ENCODE data around the gene C20orf144. TPM values are rescaled to one million over a fixed set of nuclear protein-coding genes. Genes with fewer than 3 reads are reported as not detected.

The C20orf144 gene
- total and polyA plus RNA-seq, 9 of the 15 experiments (the other 6 are each of a cell fraction or from before 2014, with no cell fraction given), result 0.04 to 0.23 (median 0.11) TPM; not detected in 2

DNA sequence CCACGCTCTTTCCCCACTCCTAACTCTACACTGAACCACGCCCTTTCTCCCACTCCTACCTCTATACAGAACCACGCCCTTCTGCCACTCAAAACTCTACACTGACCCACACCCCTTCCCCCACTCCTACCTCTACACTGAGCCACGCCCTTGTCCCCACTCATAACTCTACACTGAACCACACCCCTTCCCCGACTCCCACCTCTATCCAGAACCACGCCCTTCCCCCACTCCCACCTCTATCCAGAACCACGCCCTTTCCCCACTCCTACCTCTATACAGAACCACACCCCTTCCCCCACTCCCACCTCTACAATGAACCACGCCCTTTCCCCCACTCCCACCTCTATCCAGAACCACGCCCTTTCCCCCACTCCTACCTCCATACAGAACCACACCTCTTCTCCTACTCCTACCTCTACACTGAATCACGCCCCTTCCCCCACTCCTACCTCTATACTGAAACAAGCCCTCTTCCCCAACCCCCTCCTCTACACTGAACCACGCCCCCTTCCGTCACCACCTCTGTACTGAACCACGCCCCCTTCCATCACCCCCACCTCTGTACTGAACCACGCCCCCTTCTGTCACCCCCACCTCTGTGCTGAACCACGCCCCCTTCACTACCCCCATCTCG is 47.9 kb downstream of the C20orf144 start (continued):
- TF ChIP-seq ZNF785 (CRISPR knock-in tag; IDR thresholded peaks at IDR 0.05) (no peak), ZNF507 (tag; conservative IDR thresholded peaks at IDR 0.05) (no peak), DIDO1 (tag; IDR thresholded peaks at IDR 0.05; ENCODE audit: low read depth) (0 out of 2 replicates have a peak, but pooled peaks have one; percentile 16), MAZ (CRISPR knock-in tag; conservative IDR thresholded peaks at IDR 0.05 in 1 of 2, IDR thresholded peaks at IDR 0.05 in 1 of 2) (no peak), HLTF (IDR thresholded peaks at IDR 0.05) (0 out of 2 replicates have a peak, but pooled peaks have one; percentile 38), RBM17 (IDR thresholded peaks at IDR 0.05; ENCODE audit: borderline replicate concordance, low read depth, low read length) (no peak), HDAC2 (IDR thresholded peaks at IDR 0.05) (no peak), ETV1 (tag; conservative IDR thresholded peaks at IDR 0.05; ENCODE audit: low read depth) (no peak), POLR2H (tag; IDR thresholded peaks at IDR 0.05; ENCODE audit: low read depth) (no peak), NFRKB (IDR thresholded peaks at IDR 0.05; ENCODE audit: low read depth) (peak; percentile 41; the same call in 1 of the 2 replicates), PHB (CRISPR knock-in tag; IDR thresholded peaks at IDR 0.05) (no peak), ZNF133 (CRISPR knock-in tag; IDR thresholded peaks at IDR 0.05) (no peak), HNRNPL (IDR thresholded peaks at IDR 0.05; ENCODE audit: low read depth, low read length) (no peak), EP300 (IDR thresholded peaks at IDR 0.05; ENCODE audit: low read length) (no peak)
- TF ChIP-seq, protein P1, sequence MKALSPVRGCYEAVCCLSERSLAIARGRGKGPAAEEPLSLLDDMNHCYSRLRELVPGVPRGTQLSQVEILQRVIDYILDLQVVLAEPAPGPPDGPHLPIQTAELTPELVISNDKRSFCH (CRISPR knock-in tag; IDR thresholded peaks at IDR 0.05), result no peak
- TF ChIP-seq, protein P1 (tag; IDR thresholded peaks at IDR 0.05), result no peak
- TF ChIP-seq, protein P2, sequence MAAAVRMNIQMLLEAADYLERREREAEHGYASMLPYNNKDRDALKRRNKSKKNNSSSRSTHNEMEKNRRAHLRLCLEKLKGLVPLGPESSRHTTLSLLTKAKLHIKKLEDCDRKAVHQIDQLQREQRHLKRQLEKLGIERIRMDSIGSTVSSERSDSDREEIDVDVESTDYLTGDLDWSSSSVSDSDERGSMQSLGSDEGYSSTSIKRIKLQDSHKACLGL (CRISPR knock-in tag; IDR thresholded peaks at IDR 0.05; ENCODE audit: borderline replicate concordance, poor library complexity, severe bottlenecking), result no peak
- TF ChIP-seq, protein P3, sequence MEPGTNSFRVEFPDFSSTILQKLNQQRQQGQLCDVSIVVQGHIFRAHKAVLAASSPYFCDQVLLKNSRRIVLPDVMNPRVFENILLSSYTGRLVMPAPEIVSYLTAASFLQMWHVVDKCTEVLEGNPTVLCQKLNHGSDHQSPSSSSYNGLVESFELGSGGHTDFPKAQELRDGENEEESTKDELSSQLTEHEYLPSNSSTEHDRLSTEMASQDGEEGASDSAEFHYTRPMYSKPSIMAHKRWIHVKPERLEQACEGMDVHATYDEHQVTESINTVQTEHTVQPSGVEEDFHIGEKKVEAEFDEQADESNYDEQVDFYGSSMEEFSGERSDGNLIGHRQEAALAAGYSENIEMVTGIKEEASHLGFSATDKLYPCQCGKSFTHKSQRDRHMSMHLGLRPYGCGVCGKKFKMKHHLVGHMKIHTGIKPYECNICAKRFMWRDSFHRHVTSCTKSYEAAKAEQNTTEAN (CRISPR knock-in tag; IDR thresholded peaks at IDR 0.05), result no peak
- TF ChIP-seq, protein P4, sequence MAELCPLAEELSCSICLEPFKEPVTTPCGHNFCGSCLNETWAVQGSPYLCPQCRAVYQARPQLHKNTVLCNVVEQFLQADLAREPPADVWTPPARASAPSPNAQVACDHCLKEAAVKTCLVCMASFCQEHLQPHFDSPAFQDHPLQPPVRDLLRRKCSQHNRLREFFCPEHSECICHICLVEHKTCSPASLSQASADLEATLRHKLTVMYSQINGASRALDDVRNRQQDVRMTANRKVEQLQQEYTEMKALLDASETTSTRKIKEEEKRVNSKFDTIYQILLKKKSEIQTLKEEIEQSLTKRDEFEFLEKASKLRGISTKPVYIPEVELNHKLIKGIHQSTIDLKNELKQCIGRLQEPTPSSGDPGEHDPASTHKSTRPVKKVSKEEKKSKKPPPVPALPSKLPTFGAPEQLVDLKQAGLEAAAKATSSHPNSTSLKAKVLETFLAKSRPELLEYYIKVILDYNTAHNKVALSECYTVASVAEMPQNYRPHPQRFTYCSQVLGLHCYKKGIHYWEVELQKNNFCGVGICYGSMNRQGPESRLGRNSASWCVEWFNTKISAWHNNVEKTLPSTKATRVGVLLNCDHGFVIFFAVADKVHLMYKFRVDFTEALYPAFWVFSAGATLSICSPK (IDR thresholded peaks at IDR 0.05; ENCODE audit: borderline replicate concordance), result no peak; the same call in 1 of the 2 replicates

All from K562 (cell line).